K562 (cell line): Measurements from ENCODE around the gene PDE2A. TPM values are rescaled to one million over a fixed set of nuclear protein-coding genes. Genes with fewer than 3 reads are reported as not detected.

Experiments
- ATAC-seq: fragments of 200-7000 bp; cut with Tn5 transposase; 3 replicates; pipeline ENCODE4 v1.9.1; 2020; ENCODE audit warnings: moderate library complexity
- BruUV-seq: library from RNA; stranded (reverse); fragments of 400-500 nt; replicated peaks from 2 replicates; lab custom pipeline; 2021; lab: Mats Ljungman, UMichigan
- CTCF ChIA-PET: fragments of 300-600 bp; formaldehyde crosslinking; extraction: SDS; loops from one replicate; lab custom pipeline; 2021; ENCODE audit warnings: low intra/inter-chr PET ratio; lab: Yijun Ruan, JAX
- POLR2A ChIA-PET: fragments of 300-600, 350-650 bp; sonication (Branson Sonifier 250); formaldehyde crosslinking; extraction: SDS; loops from one replicate; lab custom pipeline; 2021; ENCODE audit warnings: antibody characterized with exemption, inconsistent platforms; lab: Yijun Ruan, JAX
- DNase-seq, 4 experiments: peaks; one replicate each; pipeline versions ENCODE4 v3.0.0 to v3.0.0-alpha.2; 2011 to 2018; ENCODE audit warnings: low spot score in 3 of 4, mixed read lengths in 3 of 4; ENCODE audit errors: extremely low read depth in 1 of 4
- FAIRE-seq: peaks from 2 replicates; lab custom pipeline; 2011; peaks lifted over from hg19 to GRCh38; lab: Jason Lieb, UNC
- H2AFZ ChIP-seq: 2 replicates; pipeline ENCODE4 v1.6.0; 2011; ENCODE audit warnings: low read depth, low read length, control low read depth, inconsistent platforms
- H3K27ac ChIP-seq: fragments of 200-600 bp; 3 replicates; pipeline ENCODE4 v1.8.0; 2011; ENCODE audit warnings: low read depth, mild to moderate bottlenecking, control low read depth, inconsistent platforms, low read length, moderate library complexity, mixed read lengths; ENCODE audit errors: extremely low read depth
- H3K27me3 ChIP-seq, 2 experiments: fragments of 300-600 bp in 1 of 2; 2 replicates in 1 of 2; 3 replicates in 1 of 2; pipeline versions ENCODE4 v1.6.0 to v1.8.0; 2011; ENCODE audit warnings: inconsistent platforms in 2 of 2, low read length in 2 of 2, mild to moderate bottlenecking in 1 of 2, mixed read lengths in 1 of 2, moderate library complexity in 1 of 2; ENCODE audit not compliant: control insufficient read depth in 2 of 2, insufficient read depth in 2 of 2
- H3K36me3 ChIP-seq: fragments of 300-600 bp; 3 replicates; pipeline ENCODE4 v1.8.0; 2011; ENCODE audit warnings: mild to moderate bottlenecking, low read length, inconsistent platforms; ENCODE audit not compliant: control insufficient read depth, insufficient read depth
- H3K4me1 ChIP-seq, 2 experiments: fragments of 200-600 bp in 1 of 2; replicated peaks in 1 of 2; 2 replicates in 1 of 2; 3 replicates in 1 of 2; pipeline versions ENCODE4 v1.5.1 to v1.8.0; 2011; ENCODE audit warnings: inconsistent platforms in 2 of 2, low read length in 2 of 2, mild to moderate bottlenecking in 1 of 2, mixed read lengths in 1 of 2, moderate library complexity in 1 of 2; ENCODE audit not compliant: control insufficient read depth in 2 of 2, insufficient read depth in 2 of 2
- H3K4me2 ChIP-seq: 2 replicates; pipeline ENCODE4 v1.6.1; 2011; ENCODE audit warnings: low read length, control low read depth, inconsistent platforms, mixed read lengths; ENCODE audit not compliant: insufficient read depth
- H3K4me3 ChIP-seq: fragments of 200-600 bp; sonication (generic), shearing (Covaris generic); 2 replicates; pipeline ENCODE4 v1.5.1; 2016; ENCODE audit warnings: control low read depth, inconsistent platforms
- H3K79me2 ChIP-seq: fragments of 200-600 bp; 3 replicates; pipeline ENCODE4 v1.8.0; 2011; ENCODE audit warnings: low read length, inconsistent platforms; ENCODE audit not compliant: control insufficient read depth, insufficient read depth
- H3K9ac ChIP-seq, 2 experiments: 2 replicates each; pipeline versions ENCODE4 v1.6.0 to v1.6.1; 2011; ENCODE audit warnings: low read depth in 2 of 2, low read length in 2 of 2, control low read depth in 1 of 2, inconsistent platforms in 1 of 2, mild to moderate bottlenecking in 1 of 2, mixed read lengths in 1 of 2; ENCODE audit not compliant: insufficient read depth in 1 of 2
- H3K9me1 ChIP-seq: one replicate; pipeline ENCODE4 v1.6.0; 2011; ENCODE audit warnings: inconsistent platforms, mild to moderate bottlenecking, low read length, moderate library complexity; ENCODE audit not compliant: control insufficient read depth, insufficient read depth
- H3K9me3 ChIP-seq: replicated peaks from 2 replicates; pipeline ENCODE4 v1.5.1; 2011; ENCODE audit warnings: low read depth, low read length, inconsistent platforms; ENCODE audit not compliant: control insufficient read depth, insufficient read depth
- H4K20me1 ChIP-seq: replicated peaks from 2 replicates; pipeline ENCODE4 v1.6.1; 2011; ENCODE audit warnings: low read length, inconsistent platforms, mixed read lengths; ENCODE audit not compliant: control insufficient read depth, insufficient read depth
- CBX2 ChIP-seq: fragments of 200-600 bp; sonication (generic); IDR thresholded peaks from one replicate; pipeline ENCODE4 v1.6.1; 2012; ENCODE audit warnings: mild to moderate bottlenecking, low read length, inconsistent platforms; ENCODE audit not compliant: insufficient read depth, poor library complexity, severe bottlenecking
- CCNT2 ChIP-seq: IDR thresholded peaks from 2 replicates; pipeline ENCODE4 v1.6.1; 2011; ENCODE audit warnings: borderline replicate concordance, low read depth, mild to moderate bottlenecking, moderate library complexity, mixed read lengths, low read length; ENCODE audit not compliant: insufficient read length; ENCODE audit errors: extremely low read depth
- FOXP4 ChIP-seq: sonication (generic); formaldehyde crosslinking; IDR thresholded peaks from 2 replicates; pipeline ENCODE4 v1.8.0; 2022; ENCODE audit warnings: mild to moderate bottlenecking, missing genetic modification reagents, borderline replicate concordance
- HLTF ChIP-seq: fragments of 450-650 bp; IDR thresholded peaks from 2 replicates; pipeline ENCODE4 v1.6.1; 2016
- KDM4B ChIP-seq, 2 experiments: fragments of 450-650 bp in 1 of 2; sonication (generic) in 1 of 2; IDR thresholded peaks; 2 replicates each; pipeline ENCODE4 v1.6.1; 2016 to 2017; ENCODE audit warnings: borderline replicate concordance in 2 of 2, antibody characterized with exemption in 1 of 2, low read depth in 1 of 2, mild to moderate bottlenecking in 1 of 2
- MTA1 ChIP-seq: fragments of 450-650 bp; IDR thresholded peaks from 2 replicates; pipeline ENCODE4 v1.6.1; 2017; ENCODE audit warnings: borderline replicate concordance
- RNF219 ChIP-seq: fragments of 250-450 bp; sonication (Bioruptor Pico); IDR thresholded peaks from 2 replicates; pipeline ENCODE4 v1.5.0; 2022; ENCODE audit warnings: mild to moderate bottlenecking
- ZC3H11A ChIP-seq: IDR thresholded peaks from 2 replicates; pipeline ENCODE4 v1.6.1; 2012; ENCODE audit warnings: low read depth, low read length, improper control_type of control experiment
- ZC3H8 ChIP-seq: fragments of 450-650 bp; IDR thresholded peaks from 2 replicates; pipeline ENCODE4 v1.6.1; 2017
- ZNF586 ChIP-seq: fragments of 450-650 bp; formaldehyde crosslinking; conservative IDR thresholded peaks from 2 replicates; pipeline ENCODE4 v1.4.0; 2020; ENCODE audit warnings: mild to moderate bottlenecking, moderate library complexity
- ZNF696 ChIP-seq: fragments of 250-450 bp; sonication (Bioruptor Pico); conservative IDR thresholded peaks from 2 replicates; pipeline ENCODE4 v1.4.0; 2020; ENCODE audit warnings: mild to moderate bottlenecking, moderate library complexity
- WGBS: fragments of 100-300 bp; shearing (Covaris generic); methylation state at CpG from one replicate; pipeline ENCODE4 v1.1.6; 2016; ENCODE audit warnings: low coverage, mixed read lengths; ENCODE audit not compliant: insufficient coverage; ENCODE audit errors: missing lambda C conversion rate; 5-methylcytosine and 5-hydroxymethylcytosine counted together
- in situ Hi-C: fragments of 300-500 bp; cut with MboI; formaldehyde crosslinking; loops from 4 replicates; pipeline ENCODE4 v1.15.0; 2018; ENCODE audit warnings: inconsistent platforms, mixed read lengths
- intact Hi-C: fragments of 100-400 bp; cut with micrococcal nuclease; formaldehyde crosslinking; loops from 2 replicates; pipeline ENCODE4 v1.14.2; 2022
- polyA plus RNA-seq, 8 experiments: library from polyadenylated mRNA; depleted of rRNA in 4 of 8; stranded (reverse) in 5 of 8; unstranded in 3 of 8; fragments of >200 nt; fragmentation: Nextera tagmentation in 2 of 8; fragmentation: Illumina TruSeq in 1 of 8; extraction: Ambion mirVana in 2 of 8; extraction: Trizol in 1 of 8; gene quantifications; 2 replicates each; pipeline versions ENCODE4 v1.2.1 to v1.2.3, GENCODE V29; 2011 to 2014; ENCODE audit warnings: inconsistent platforms in 1 of 8, missing spikeins in 1 of 8
- total RNA-seq, 7 experiments: library from RNA; depleted of rRNA in 6 of 7; stranded (reverse); fragments of >200 nt in 6 of 7; fragmentation: Illumina TruSeq in 2 of 7; extraction: Trizol in 2 of 7; gene quantifications; 2 replicates each; pipeline versions ENCODE4 v1.2.1 to v1.2.3, GENCODE V29; 2011 to 2021; ENCODE audit warnings: low replicate concordance in 1 of 7

The PDE2A gene
- total and polyA plus RNA-seq, 9 of the 15 experiments (the other 6 are each of a cell fraction or from before 2014, with no cell fraction given): 0.07 to 15.2 (median 1.6) TPM; not detected in 1

GRCh38 chr11:72595292-72595684, 78.9 kb downstream of the PDE2A start:
- BruUV-seq: no TSS peak

More at GRCh38 chr11:72595292-72595684, 78.9 kb downstream of the PDE2A start:
- no peak overlapping the region for H2AFZ ChIP-seq
- TF ChIP-seq FOXP4 (CRISPR knock-in tag): no peak
- TF ChIP-seq CCNT2: no peak
- TF ChIP-seq ZC3H11A: no peak
- TF ChIP-seq CBX2: no peak
- TF ChIP-seq RNF219 (CRISPR knock-in tag): no peak
- no peak for TF ChIP-seq ZC3H8
- TF ChIP-seq ZNF696: no peak
- TF ChIP-seq ZNF586 (CRISPR knock-in tag): no peak
- no peak for TF ChIP-seq MTA1
- no peak for TF ChIP-seq KDM4B (IDR thresholded peaks at IDR 0.05; ENCODE audit: borderline replicate concordance in 2 of 2, low read depth in 1 of 2)
- no peak for TF ChIP-seq HLTF
- H3K9me3 ChIP-seq: no peaks in the 10 kb centered on the region
- 2% methylated on average over 9 of the region's 9 CpGs for WGBS
- H3K27ac ChIP-seq: no peak overlapping the region
- H3K9me1 ChIP-seq: peaks cover 5% of the 10 kb centered on the region
- in situ Hi-C loops: loop anchor here (5.0 kb wide), 1 partner anchor 52 kb away; no protein-coding TSS in a partner anchor
- POLR2A ChIA-PET: interaction anchor here (0.6 kb wide), 1 partner anchor 145 kb away, joined by 3 read pairs; no protein-coding TSS in a partner anchor
- ATAC-seq (no peak), DNase-seq (no peak), FAIRE-seq (no peak)
- CTCF ChIA-PET: no interaction called here
- H3K36me3 ChIP-seq: no peaks in the 10 kb centered on the region
- H3K4me2 ChIP-seq: no peak overlapping the region
- H3K27me3 ChIP-seq: peaks cover 28 to 89% of the 10 kb centered on the region in 2 experiments; a peak in 4 of 5 replicates
- peaks cover 26% of the 10 kb centered on the region for H4K20me1 ChIP-seq
- no peak overlapping the region for H3K4me3 ChIP-seq
- H3K79me2 ChIP-seq: no peaks in the 10 kb centered on the region
- H3K9ac ChIP-seq: no peak overlapping the region
- H3K4me1 ChIP-seq: peaks cover 0 to 4% of the 10 kb centered on the region in 2 experiments; a peak in 2 of 5 replicates
- intact Hi-C loops: no loop called here
